ENCODE measurements around the gene OR8U1. TPM values are rescaled to one million over a fixed set of nuclear protein-coding genes. Genes with fewer than 3 reads are reported as not detected.
"Not testable (repeated sequence)": the region's sequence is repeated elsewhere in the genome, so short reads cannot be mapped to it uniquely, and the experiment has no call there.

The OR8U1 gene
- total RNA-seq (2014; rRNA removed; shearing (Covaris generic)), result not detected in 2 replicates

DNA sequence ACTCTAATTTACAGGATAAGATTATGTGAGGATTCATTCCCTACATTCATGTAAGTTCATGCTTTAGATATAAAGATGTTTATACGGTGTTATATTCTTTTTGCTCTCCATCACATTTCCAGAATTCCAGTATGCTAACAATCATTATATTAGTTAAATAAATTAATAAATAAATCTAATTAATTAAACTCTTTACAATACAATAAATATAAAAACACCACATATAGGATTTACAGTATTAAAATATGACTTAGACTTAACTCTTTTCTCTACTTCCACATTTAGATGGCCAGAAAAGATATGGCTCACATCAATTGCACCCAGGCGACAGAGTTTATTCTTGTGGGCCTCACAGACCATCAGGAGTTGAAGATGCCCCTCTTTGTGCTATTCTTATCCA lies at the start of gene OR8U1:
TSS of gene OR8U1 (plus strand) at position 301 of the 400 bp plus-strand sequence. CDS start at position 301, 0 bp downstream.
- in situ Hi-C loops (cut with HindIII; ENCODE audit: low sequenced_read_pairs), result no loop called here
- DNase-seq (ENCODE audit: low spot score), result no peak

DNA sequence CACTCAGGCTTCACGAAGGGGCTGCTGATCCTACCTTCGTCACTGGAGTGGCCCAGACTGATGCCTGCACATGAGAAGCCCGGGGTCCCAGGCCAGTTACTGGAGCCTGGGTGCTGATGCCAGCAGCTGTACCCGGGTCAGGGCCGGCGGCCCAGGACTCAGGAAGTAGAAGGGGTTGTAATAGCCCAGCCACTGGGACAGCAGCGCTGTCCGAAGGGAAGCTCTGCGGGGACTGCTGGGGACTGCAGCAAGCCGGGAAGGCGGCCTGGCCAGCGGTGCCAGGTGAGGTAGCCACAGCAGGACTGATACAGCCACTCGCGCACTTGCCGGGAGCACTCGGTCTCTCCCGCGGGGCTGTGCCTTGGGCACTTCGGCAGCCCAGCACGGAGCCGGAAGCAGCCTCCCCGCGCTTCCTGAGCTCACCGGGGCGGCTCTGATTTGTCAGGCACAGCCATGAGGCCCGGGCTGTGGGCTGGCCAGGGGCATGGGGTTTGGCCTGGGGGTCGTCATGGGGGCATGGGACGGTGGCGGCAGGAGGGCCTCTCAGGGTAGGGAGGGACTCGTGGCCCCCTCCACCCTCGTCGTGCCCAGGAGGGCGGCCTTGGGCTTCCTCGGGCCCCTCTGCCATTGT lies 43.4 kb upstream of the OR8U1 start:
- DNase-seq (ENCODE audit: low spot score), result no peak

DNA sequence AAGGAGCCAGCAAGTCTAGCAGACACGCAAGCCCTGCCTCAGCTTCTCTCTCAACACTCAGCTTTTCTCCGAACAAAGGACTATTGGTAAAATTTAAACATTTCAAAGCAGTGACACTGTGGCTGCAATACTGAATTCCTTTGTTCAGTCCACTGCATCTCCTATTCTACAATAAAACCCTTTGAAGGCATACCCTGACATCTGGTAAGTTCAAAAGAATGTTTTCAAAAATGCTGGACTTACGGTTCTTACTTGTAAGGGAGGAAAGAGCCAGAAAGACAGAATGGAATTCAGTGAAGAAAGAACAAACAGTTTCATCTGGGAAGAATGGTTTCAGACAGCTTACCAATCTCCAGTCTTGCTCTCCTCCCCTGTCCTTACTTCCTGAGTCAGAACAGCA lies 42.3 kb upstream of the OR8U1 start:
- DNase-seq (ENCODE audit: low spot score), result no peak
- in situ Hi-C loops (cut with HindIII; ENCODE audit: low sequenced_read_pairs), result no loop called here

More for the DNA sequence above, 43.4 kb upstream of the OR8U1 start:
- in situ Hi-C loops (cut with HindIII; ENCODE audit: low sequenced_read_pairs), result no loop called here

DNA sequence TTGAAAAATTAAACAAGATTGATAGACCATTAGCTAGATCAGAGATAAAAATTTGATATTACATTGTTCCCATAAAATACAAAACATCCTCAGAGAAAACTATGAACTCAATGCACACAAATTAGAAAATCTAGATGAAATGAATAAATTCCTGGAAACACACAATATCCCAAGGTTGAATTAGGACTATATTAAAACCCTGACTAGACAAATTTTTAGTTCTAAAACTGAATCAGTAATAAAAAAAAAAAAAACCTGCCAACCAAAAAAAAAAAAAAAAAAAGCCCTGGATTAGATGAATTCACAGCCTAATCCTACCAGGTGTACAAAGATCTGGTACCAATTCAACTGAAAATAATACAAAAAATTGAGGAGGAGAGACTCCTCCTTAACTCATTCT lies 35.1 kb upstream of the OR8U1 start:
- DNase-seq (ENCODE audit: low spot score), result no peak
- in situ Hi-C loops (cut with HindIII; ENCODE audit: low sequenced_read_pairs), result no loop called here

DNA sequence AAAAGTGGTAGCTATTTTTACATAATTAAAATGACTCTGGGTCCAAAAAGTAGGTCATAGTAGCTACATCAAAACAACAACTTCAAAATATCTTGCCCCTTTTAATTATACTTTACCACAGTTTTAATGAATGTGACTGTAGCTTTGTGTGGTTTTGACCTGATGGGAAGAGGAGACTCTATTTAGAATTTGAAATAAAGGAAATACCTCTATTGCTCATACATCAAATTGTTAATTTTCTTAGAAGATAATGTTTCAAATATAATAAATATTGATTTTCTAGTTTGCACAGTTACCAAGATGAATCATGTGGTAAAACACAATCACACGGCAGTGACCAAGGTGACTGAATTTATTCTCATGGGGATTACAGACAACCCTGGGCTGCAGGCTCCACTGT lies 29.7 kb upstream of the OR8U1 start, which contains the start of gene OR8K1:
TSS of gene OR8K1 (plus strand) at position 301 of the 400 bp plus-strand sequence. CDS start at position 301, 0 bp downstream.
- in situ Hi-C loops (cut with HindIII; ENCODE audit: low sequenced_read_pairs), result no loop called here
- DNase-seq (ENCODE audit: low spot score), result no peak

DNA sequence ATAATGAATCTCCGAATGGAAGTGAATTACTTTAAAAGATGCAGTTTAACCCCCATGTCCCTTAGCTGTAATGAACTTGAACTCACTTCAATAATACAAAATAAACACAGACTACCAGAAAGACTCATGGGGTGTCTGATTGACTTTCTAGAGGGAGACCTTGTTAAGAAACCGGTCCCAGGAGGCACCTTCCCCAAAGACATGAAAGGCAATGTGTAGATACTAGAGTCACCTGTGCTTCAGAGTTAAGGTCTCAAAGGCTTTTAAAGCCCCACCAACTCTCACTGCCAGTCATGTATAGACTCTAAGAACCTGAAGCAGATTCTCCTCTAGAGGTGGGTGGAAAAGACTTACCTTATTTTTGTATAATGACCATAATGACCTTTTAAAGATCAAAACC lies 21.4 kb upstream of the OR8U1 start, which contains the start of gene OR8J1:
TSS of gene OR8J1 (plus strand) at position 301 of the 400 bp plus-strand sequence. CDS start 5,956 bp downstream, outside the sequence.
- in situ Hi-C loops (cut with HindIII; ENCODE audit: low sequenced_read_pairs), result no loop called here
- DNase-seq (ENCODE audit: low spot score), result no peak

DNA sequence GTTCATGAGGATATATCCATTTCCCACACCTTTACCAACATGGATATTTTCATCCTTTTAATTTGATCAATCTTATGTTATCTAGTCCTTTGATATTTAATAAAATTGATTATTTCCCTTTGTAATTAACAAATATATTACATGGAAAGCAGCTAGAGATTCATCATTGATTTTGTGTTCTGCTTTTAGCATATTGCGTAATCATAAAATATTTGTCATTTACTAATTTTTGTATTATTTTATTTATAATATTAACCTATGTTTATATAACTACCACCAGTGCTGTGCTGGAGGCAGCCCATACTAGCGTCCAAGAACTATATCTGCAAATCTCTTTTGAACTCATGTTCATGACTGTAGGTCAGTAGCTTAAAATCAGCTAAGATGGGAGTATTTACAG lies 4.7 kb downstream of the OR8U1 start:
- no peak for DNase-seq (ENCODE audit: low spot score)
- in situ Hi-C loops (cut with HindIII; ENCODE audit: low sequenced_read_pairs), result no loop called here

DNA sequence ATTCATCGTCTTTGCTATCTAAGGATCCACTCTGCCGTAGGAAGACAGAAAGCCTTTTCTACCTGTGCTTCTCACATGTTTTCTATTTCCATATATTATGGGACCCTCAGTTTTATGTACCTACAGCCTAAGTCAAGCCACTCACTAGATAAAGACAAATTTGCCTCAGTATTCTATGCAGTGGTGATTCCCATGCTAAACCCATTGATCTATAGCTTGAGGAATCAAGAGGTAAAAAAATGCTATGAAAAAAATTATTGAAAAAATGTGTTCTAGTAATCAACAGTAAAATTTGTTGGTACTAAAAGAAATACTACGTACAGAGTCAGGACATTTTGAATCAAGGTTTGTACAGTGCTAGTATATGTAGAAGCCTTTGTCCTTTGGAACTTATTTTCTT lies 19.0 kb downstream of the OR8U1 start:
- in situ Hi-C loops (cut with HindIII; ENCODE audit: low sequenced_read_pairs), result no loop called here
- no peak for DNase-seq (ENCODE audit: low spot score)

DNA sequence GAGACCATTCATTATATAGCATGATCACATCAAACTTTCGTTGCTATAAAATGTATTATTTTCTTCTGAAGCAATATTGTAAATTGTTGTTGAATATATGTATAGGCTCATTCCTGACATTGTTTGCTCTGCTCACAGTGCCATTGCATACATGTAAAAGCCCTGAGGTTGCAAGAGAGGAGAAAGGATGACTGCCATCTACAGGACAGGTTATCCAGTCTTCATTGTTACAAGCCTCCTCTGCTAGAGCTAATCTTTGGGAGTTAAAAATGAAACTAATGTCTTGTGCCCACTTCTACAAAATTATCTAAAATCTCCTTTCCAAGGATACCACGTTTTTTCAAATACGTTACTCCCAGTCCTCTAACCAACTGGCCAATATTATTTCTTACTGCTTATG lies 20.6 kb downstream of the OR8U1 start:
- in situ Hi-C loops (cut with HindIII; ENCODE audit: low sequenced_read_pairs), result no loop called here
- no peak for DNase-seq (ENCODE audit: low spot score)

DNA sequence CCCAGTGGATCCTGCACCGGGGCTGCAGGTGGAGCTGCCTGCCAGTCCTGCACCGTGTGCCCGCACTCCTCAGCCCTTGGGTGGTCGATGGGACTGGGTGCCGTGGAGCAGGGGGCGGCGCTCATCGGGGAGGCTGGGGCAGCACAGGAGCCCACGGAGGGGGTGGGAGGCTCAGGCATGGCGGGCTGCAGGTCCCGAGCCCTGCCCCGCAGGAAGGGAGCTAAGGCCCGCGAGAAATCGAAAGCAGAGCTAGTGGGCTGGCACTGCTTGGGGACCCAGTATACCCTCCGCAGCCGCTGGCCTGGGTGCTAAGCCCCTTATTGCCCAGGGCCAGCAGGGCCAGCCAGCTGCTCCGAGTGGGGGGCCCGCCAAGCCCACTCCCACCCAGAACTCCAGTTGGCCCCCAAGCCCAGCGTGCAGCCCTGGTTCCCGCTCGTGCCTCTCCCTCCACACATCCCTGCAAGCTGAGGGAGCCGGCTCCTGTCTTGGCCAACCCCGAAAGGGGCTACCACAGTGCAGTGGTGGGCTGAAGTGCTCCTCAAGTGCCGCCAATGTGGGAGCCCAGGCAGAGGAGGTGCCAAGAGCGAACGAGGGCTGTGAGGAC lies 26.5 kb downstream of the OR8U1 start:
- in situ Hi-C loops (cut with HindIII; ENCODE audit: low sequenced_read_pairs); DNase-seq (ENCODE audit: low spot score): not testable (repeated sequence)

DNA sequence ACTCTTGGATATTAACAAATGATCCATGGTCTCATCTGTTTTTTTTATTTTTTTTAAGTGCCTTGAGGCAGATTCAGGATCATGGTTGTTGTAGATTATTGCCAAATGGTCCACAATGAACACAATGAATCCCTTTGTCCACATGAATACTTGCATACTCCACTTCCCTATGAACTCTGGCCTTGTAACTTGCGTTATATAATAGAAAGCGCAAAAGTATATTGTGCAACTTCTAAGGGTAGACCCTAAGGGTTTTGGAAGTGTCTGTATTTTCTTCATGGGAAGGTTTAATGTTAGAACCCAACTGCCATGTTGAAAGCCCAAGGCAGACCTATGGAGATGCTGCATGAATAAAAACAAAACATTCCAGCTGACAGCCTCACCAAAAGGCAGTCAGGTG lies 29.0 kb downstream of the OR8U1 start:
- DNase-seq (ENCODE audit: low spot score), result no peak
- in situ Hi-C loops (cut with HindIII; ENCODE audit: low sequenced_read_pairs), result no loop called here

DNA sequence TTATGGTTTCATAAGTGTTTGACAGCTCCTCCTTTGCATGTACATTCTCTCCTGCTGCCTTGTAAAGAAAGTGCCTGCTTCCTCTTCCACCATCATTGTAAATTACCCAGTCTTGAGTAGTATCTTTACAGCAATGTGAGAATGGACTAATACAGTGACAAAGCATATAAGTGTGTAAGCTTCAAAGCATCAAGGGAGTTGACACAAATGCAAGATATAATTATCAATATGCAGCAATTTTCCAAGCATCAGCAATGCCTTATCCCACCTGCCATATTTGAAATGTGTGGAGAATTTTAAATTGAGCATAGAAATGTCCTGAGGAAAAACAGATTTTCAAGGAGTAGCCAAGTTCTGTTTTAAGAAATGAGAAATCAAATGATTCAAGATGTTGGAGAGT lies 35.4 kb downstream of the OR8U1 start:
- in situ Hi-C loops (cut with HindIII; ENCODE audit: low sequenced_read_pairs), result no loop called here
- no peak for DNase-seq (ENCODE audit: low spot score)

DNA sequence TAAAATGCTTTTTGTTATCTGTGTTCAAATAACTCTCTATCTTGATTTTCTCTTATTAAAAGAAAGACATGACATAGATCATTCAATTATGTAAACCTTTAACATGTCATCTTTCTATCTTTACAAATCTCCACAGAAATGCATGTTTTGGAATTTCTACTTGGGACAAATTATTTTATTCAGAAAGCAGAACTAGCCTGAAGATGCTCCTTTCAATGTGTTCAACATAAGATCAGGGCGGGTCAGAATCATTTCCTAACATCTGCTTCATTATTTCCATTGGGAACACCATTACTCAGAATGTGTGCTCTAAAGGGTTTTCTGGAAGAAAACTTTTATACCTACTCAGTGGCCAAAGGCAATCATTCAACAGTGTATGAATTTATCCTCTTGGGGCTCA lies 37.0 kb downstream of the OR8U1 start, which contains the start of gene OR5AL1:
TSS of gene OR5AL1 (plus strand) at position 301 of the 400 bp plus-strand sequence.
- in situ Hi-C loops (cut with HindIII; ENCODE audit: low sequenced_read_pairs), result no loop called here
- no peak for DNase-seq (ENCODE audit: low spot score)

Other genes with a start within 250 kb of the OR8U1 start
- not detected in 2 replicates for gene OR8J3, start 235.4 kb upstream of the OR8U1 start, total RNA-seq (2014; rRNA removed; shearing (Covaris generic))
- not detected in 2 replicates for gene OR8K5, start 215.3 kb upstream of the OR8U1 start, total RNA-seq (2014; rRNA removed; shearing (Covaris generic))
- not detected in 2 replicates for gene OR5J2, start 199.0 kb upstream of the OR8U1 start, total RNA-seq (2014; rRNA removed; shearing (Covaris generic))
- gene OR5T2, start 141.4 kb upstream of the OR8U1 start, total RNA-seq (2014; rRNA removed; shearing (Covaris generic)), result not detected in 2 replicates
- gene OR5T3, start 123.4 kb upstream of the OR8U1 start, total RNA-seq (2014; rRNA removed; shearing (Covaris generic)), result not detected in 2 replicates
- not detected in 2 replicates for gene OR5T1, start 101.5 kb upstream of the OR8U1 start, total RNA-seq (2014; rRNA removed; shearing (Covaris generic))
- gene OR8H1, start 83.4 kb upstream of the OR8U1 start, total RNA-seq (2014; rRNA removed; shearing (Covaris generic)), result not detected in 2 replicates
- not detected in 2 replicates for gene OR8K3, start 60.5 kb upstream of the OR8U1 start, total RNA-seq (2014; rRNA removed; shearing (Covaris generic))
- not detected in 2 replicates for gene OR8K1, start 29.6 kb upstream of the OR8U1 start, total RNA-seq (2014; rRNA removed; shearing (Covaris generic))
- gene OR8J1, start 21.3 kb upstream of the OR8U1 start, total RNA-seq (2014; rRNA removed; shearing (Covaris generic)), result not detected in 2 replicates
- gene OR5AL1, start 37.1 kb downstream of the OR8U1 start, total RNA-seq (2014; rRNA removed; shearing (Covaris generic)), result not detected in 2 replicates
- gene OR5M3, start 97.7 kb downstream of the OR8U1 start, total RNA-seq (2014; rRNA removed; shearing (Covaris generic)), result not detected in 2 replicates
- not detected in 2 replicates for gene OR5M8, start 115.7 kb downstream of the OR8U1 start, total RNA-seq (2014; rRNA removed; shearing (Covaris generic))
- not detected in 2 replicates for gene OR5M11, start 167.6 kb downstream of the OR8U1 start, total RNA-seq (2014; rRNA removed; shearing (Covaris generic))
- not detected in 2 replicates for gene OR5M10, start 202.1 kb downstream of the OR8U1 start, total RNA-seq (2014; rRNA removed; shearing (Covaris generic))
- not detected in 2 replicates for gene OR5M1, start 239.2 kb downstream of the OR8U1 start, total RNA-seq (2014; rRNA removed; shearing (Covaris generic))